Measurements from ENCODE around the gene PARP6. TPM values are rescaled to one million over a fixed set of nuclear protein-coding genes. Genes with fewer than 3 reads are reported as not detected.

The PARP6 gene
- total RNA-seq, 1 experiment from 2014 or later, result 65.9 TPM

- Histone ChIP-seq H3K36me3 (ENCODE audit: low read depth) (no peaks in the 10 kb centered on the region), H4K20me1 (ENCODE audit: insufficient read depth) (no peaks in the 10 kb centered on the region), H3K79me2 (ENCODE audit: low read depth) (no peaks in the 10 kb centered on the region), H2AFZ (no peak overlapping the region), H3K9me3 (ENCODE audit: insufficient read depth, low read depth) (no peaks in the 10 kb centered on the region), H3K27ac (no peak overlapping the region), H3K27me3 (ENCODE audit: insufficient read depth, low read depth) (0 out of 2 replicates have a peak, but pooled peaks cover 5% of the 10 kb centered on the region), H3K4me1 (replicated peaks; ENCODE audit: insufficient read depth) (no peaks in the 10 kb centered on the region), H3K4me3 (no peak overlapping the region), H3K9me2 (ENCODE audit: insufficient read depth) (no peaks in the 10 kb centered on the region), H3F3A (ENCODE audit: insufficient read depth, low read depth) (no peaks in the 10 kb centered on the region; the same call in 1 of the 2 replicates), H3K4me2 (no peak overlapping the region)
- POLR2A ChIA-PET (ENCODE audit: unreplicated experiment), result no interaction called here
- BruUV-seq (replicated peaks), result no TSS peak
- TF ChIP-seq CTCF (conservative IDR thresholded peaks at IDR 0.05) (no peak), EZH2 (IDR thresholded peaks at IDR 0.05; ENCODE audit: low read depth) (no peak)
- intact Hi-C loops (cut with micrococcal nuclease; ENCODE audit: unreplicated experiment), result no loop called here
- DNase-seq, result no peak
- CTCF ChIA-PET, result interaction anchor here (0.6 kb wide), 1 partner anchor 79 kb away, joined by 9 read pairs; no protein-coding TSS in a partner anchor
Observed at GRCh38 chr15:72307026-72307425, 34.7 kb upstream of the PARP6 start.

- no peaks in the 10 kb centered on the region; the same call in 1 of the 2 replicates for H3F3A ChIP-seq (ENCODE audit: insufficient read depth, low read depth)
Observed at GRCh38 chr15:72306211-72306785, 33.9 kb upstream of the PARP6 start.

GRCh38 chr15:72304596-72304995, 32.2 kb upstream of the PARP6 start:
- no peaks in the 10 kb centered on the region for H4K20me1 ChIP-seq (ENCODE audit: insufficient read depth)
- H2AFZ ChIP-seq, result no peak overlapping the region
- H3K27me3 ChIP-seq (ENCODE audit: insufficient read depth, low read depth), result 0 out of 2 replicates have a peak, but pooled peaks cover 5% of the 10 kb centered on the region
- no peaks in the 10 kb centered on the region for H3K79me2 ChIP-seq (ENCODE audit: low read depth)
- DNase-seq, result no peak
- H3F3A ChIP-seq (ENCODE audit: insufficient read depth, low read depth), result no peaks in the 10 kb centered on the region; the same call in 1 of the 2 replicates
- no peaks in the 10 kb centered on the region for H3K9me3 ChIP-seq (ENCODE audit: insufficient read depth, low read depth)
- no peaks in the 10 kb centered on the region for H3K36me3 ChIP-seq (ENCODE audit: low read depth)
- H3K4me3 ChIP-seq, result no peak overlapping the region
- POLR2A ChIA-PET (ENCODE audit: unreplicated experiment), result no interaction called here
- intact Hi-C loops (cut with micrococcal nuclease; ENCODE audit: unreplicated experiment), result no loop called here
- BruUV-seq (replicated peaks), result no TSS peak
- TF ChIP-seq CTCF (conservative IDR thresholded peaks at IDR 0.05), result no peak
- TF ChIP-seq EZH2 (IDR thresholded peaks at IDR 0.05; ENCODE audit: low read depth), result no peak
- H3K27ac ChIP-seq, result no peak overlapping the region
- CTCF ChIA-PET, result no interaction called here
- no peak overlapping the region for H3K4me2 ChIP-seq
- no peaks in the 10 kb centered on the region for H3K9me2 ChIP-seq (ENCODE audit: insufficient read depth)
- H3K4me1 ChIP-seq (replicated peaks; ENCODE audit: insufficient read depth), result no peaks in the 10 kb centered on the region

More at GRCh38 chr15:72306211-72306785, 33.9 kb upstream of the PARP6 start:
- TF ChIP-seq EZH2 (IDR thresholded peaks at IDR 0.05; ENCODE audit: low read depth) (no peak), CTCF (conservative IDR thresholded peaks at IDR 0.05) (no peak)
- Histone ChIP-seq H2AFZ (no peak overlapping the region), H3K4me3 (no peak overlapping the region), H3K9me2 (ENCODE audit: insufficient read depth) (no peaks in the 10 kb centered on the region), H3K27me3 (ENCODE audit: insufficient read depth, low read depth) (0 out of 2 replicates have a peak, but pooled peaks cover 5% of the 10 kb centered on the region), H3K79me2 (ENCODE audit: low read depth) (no peaks in the 10 kb centered on the region), H3K4me1 (replicated peaks; ENCODE audit: insufficient read depth) (no peaks in the 10 kb centered on the region), H3K36me3 (ENCODE audit: low read depth) (no peaks in the 10 kb centered on the region), H4K20me1 (ENCODE audit: insufficient read depth) (no peaks in the 10 kb centered on the region), H3K27ac (no peak overlapping the region), H3K9me3 (ENCODE audit: insufficient read depth, low read depth) (no peaks in the 10 kb centered on the region), H3K4me2 (no peak overlapping the region)
- no peak for DNase-seq
- no TSS peak for BruUV-seq (replicated peaks)
- ChIA-PET CTCF (no interaction called here), POLR2A (ENCODE audit: unreplicated experiment) (no interaction called here)
- intact Hi-C loops (cut with micrococcal nuclease; ENCODE audit: unreplicated experiment), result no loop called here
